Measurements from ENCODE around the gene SLF2.
"Not testable (repeated sequence)": the region's sequence is repeated elsewhere in the genome, so short reads cannot be mapped to it uniquely, and the experiment has no call there.

The SLF2 gene

GRCh38 chr10:100962351-100963080 lies 49.8 kb downstream of the SLF2 start:
- DNase-seq (ENCODE audit: low spot score) = no peak

- DNase-seq (ENCODE audit: low spot score) = no peak
These were observed 51.1 kb downstream of the SLF2 start for GRCh38 chr10:100963826-100964225.

- no peak for DNase-seq (ENCODE audit: low spot score)
These were observed 53.1 kb downstream of the SLF2 start for GRCh38 chr10:100965820-100966219.

- DNase-seq (ENCODE audit: low spot score) = no peak
These were observed 54.1 kb downstream of the SLF2 start for GRCh38 chr10:100966887-100967286.

GRCh38 chr10:100967332-100967731 lies 54.6 kb downstream of the SLF2 start:
- no peak for DNase-seq (ENCODE audit: low spot score)

- no peak for DNase-seq (ENCODE audit: low spot score)
These were observed 55.4 kb downstream of the SLF2 start for GRCh38 chr10:100968062-100968736.

GRCh38 chr10:100968863-100969186 lies 56.1 kb downstream of the SLF2 start:
- no peak for DNase-seq (ENCODE audit: low spot score)

GRCh38 chr10:100969187-100970075 lies 56.7 kb downstream of the SLF2 start, which contains the start of gene SEMA4G:
TSS of gene SEMA4G (plus strand) at chr10:100969504. CDS start at chr10:100972913, 3,409 bp downstream.
- DNase-seq (ENCODE audit: low spot score) = peak; percentile 46

- DNase-seq (ENCODE audit: low spot score) = peak; percentile 27
These were observed 57.5 kb downstream of the SLF2 start for GRCh38 chr10:100970076-100970913.

- peak; percentile 66 for DNase-seq (ENCODE audit: low spot score)
These were observed 58.4 kb downstream of the SLF2 start for GRCh38 chr10:100970914-100971811.

GRCh38 chr10:100972115-100972903 lies 59.5 kb downstream of the SLF2 start:
- DNase-seq (ENCODE audit: low spot score) = no peak

- DNase-seq (ENCODE audit: low spot score) = no peak
These were observed 60.3 kb downstream of the SLF2 start for GRCh38 chr10:100972904-100973535.

GRCh38 chr10:100975397-100975796 lies 62.6 kb downstream of the SLF2 start:
- not testable (repeated sequence) for DNase-seq (ENCODE audit: low spot score)

- no peak for DNase-seq (ENCODE audit: low spot score)
These were observed 64.1 kb downstream of the SLF2 start for GRCh38 chr10:100976906-100977305.

GRCh38 chr10:100977436-100977835 lies 64.7 kb downstream of the SLF2 start:
- DNase-seq (ENCODE audit: low spot score) = no peak

GRCh38 chr10:100978121-100978900 lies 65.5 kb downstream of the SLF2 start:
- no peak for DNase-seq (ENCODE audit: low spot score)

- DNase-seq (ENCODE audit: low spot score) = no peak
These were observed 66.1 kb downstream of the SLF2 start for GRCh38 chr10:100978901-100979195.

GRCh38 chr10:100979791-100980272 lies 67.1 kb downstream of the SLF2 start:
- no peak for DNase-seq (ENCODE audit: low spot score)

GRCh38 chr10:100980311-100980710 lies 67.5 kb downstream of the SLF2 start:
- DNase-seq (ENCODE audit: low spot score) = no peak

All from LoVo (cell line).